Fibroblast of lung (primary cell): ENCODE results near the gene CHRM5.

ENCODE experiments used
- CTCF ChIP-seq, 2 donors: IDR thresholded peaks in 1 of 2; conservative IDR thresholded peaks in 1 of 2; 1 replicate in 1 of 2; 2 replicates in 1 of 2; pipeline ENCODE4 v1.5.1; 2011 to 2012; ENCODE audit warnings: low read length in 2 of 2, control low read depth in 1 of 2, inconsistent platforms in 1 of 2, low read depth in 1 of 2, mild to moderate bottlenecking in 1 of 2
- EZH2 ChIP-seq: IDR thresholded peaks from 2 replicates; pipeline ENCODE4 v1.5.1; 2012; ENCODE audit warnings: low read length, control low read depth, mild to moderate bottlenecking; ENCODE audit errors: missing control alignments

GRCh38 chr15:33963831-33964664, 4.2 kb upstream of the CHRM5 start:
- TF ChIP-seq EZH2 (no peak), CTCF (conservative IDR thresholded peaks at IDR 0.05 in 1 of 2, IDR thresholded peaks at IDR 0.05 in 1 of 2; ENCODE audit: low read depth in 1 of 2, low read length in 2 of 2) (peak; percentile 73 to 77)
